ENCODE data around the gene ABCC10.
"Not testable (repeated sequence)": the region's sequence is repeated elsewhere in the genome, so short reads cannot be mapped to it uniquely, and the experiment has no call there.

ABCC10 gene

GRCh38 chr6:43416935-43417334 lies 10.4 kb upstream of the ABCC10 start:
- no peak for TF ChIP-seq CTCF (IDR thresholded peaks at IDR 0.05; ENCODE audit: low read depth, low read length)
- H3K4me3 ChIP-seq (ENCODE audit: low read depth, low read length): no peak overlapping the region

- H3K4me3 ChIP-seq (ENCODE audit: low read depth, low read length): no peak overlapping the region
- no peak for TF ChIP-seq CTCF (IDR thresholded peaks at IDR 0.05; ENCODE audit: low read depth, low read length)
These were observed 7.2 kb upstream of the ABCC10 start for GRCh38 chr6:43420012-43420709.

GRCh38 chr6:43421831-43422230 lies 5.5 kb upstream of the ABCC10 start:
- no peak overlapping the region for H3K4me3 ChIP-seq (ENCODE audit: low read depth, low read length)
- no peak for TF ChIP-seq CTCF (IDR thresholded peaks at IDR 0.05; ENCODE audit: low read depth, low read length)

- H3K4me3 ChIP-seq (ENCODE audit: low read depth, low read length): not testable (repeated sequence)
These were observed 2.3 kb upstream of the ABCC10 start for GRCh38 chr6:43425083-43425482.

GRCh38 chr6:43426928-43427405 lies 374 bp upstream of the ABCC10 start:
- TF ChIP-seq CTCF (IDR thresholded peaks at IDR 0.05; ENCODE audit: low read depth, low read length): no peak

GRCh38 chr6:43428112-43428570 lies 800 bp downstream of the ABCC10 start:
- TF ChIP-seq CTCF (IDR thresholded peaks at IDR 0.05; ENCODE audit: low read depth, low read length): no peak
- H3K4me3 ChIP-seq (ENCODE audit: low read depth, low read length): peak overlapping the region; percentile 93

More at GRCh38 chr6:43426928-43427405, 374 bp upstream of the ABCC10 start:
- peak overlapping the region; percentile 93 for H3K4me3 ChIP-seq (ENCODE audit: low read depth, low read length)

GRCh38 chr6:43428874-43429273 lies 1.5 kb downstream of the ABCC10 start:
- no peak for TF ChIP-seq CTCF (IDR thresholded peaks at IDR 0.05; ENCODE audit: low read depth, low read length)
- peak overlapping the region; percentile 93 for H3K4me3 ChIP-seq (ENCODE audit: low read depth, low read length)

All from WI38 (cell line).